Loucy (cell line): ENCODE measurements around the gene CHST5.

Source experiments
- H2AFZ ChIP-seq: fragments of 200-600 bp; sonication (generic); 2 replicates; pipeline ENCODE4 v1.6.0; 2016; ENCODE audit warnings: antibody characterized with exemption, mild to moderate bottlenecking, low read length, moderate library complexity
- H3F3A ChIP-seq: fragments of 200-600 bp; 2 replicates; pipeline ENCODE4 v1.6.0; 2016; ENCODE audit warnings: antibody characterized with exemption, low read depth, mild to moderate bottlenecking
- H3K27me3 ChIP-seq: fragments of 200-600 bp; sonication (generic); 2 replicates; pipeline ENCODE4 v1.6.1; 2014; ENCODE audit warnings: low read length, mild to moderate bottlenecking; ENCODE audit not compliant: insufficient read depth, poor library complexity, severe bottlenecking
- H3K36me3 ChIP-seq: fragments of 200-600 bp; sonication (generic); 2 replicates; pipeline ENCODE4 v1.6.1; 2016; ENCODE audit warnings: low read length; ENCODE audit not compliant: insufficient read depth
- H3K4me1 ChIP-seq: fragments of 200-600 bp; sonication (generic); 2 replicates; pipeline ENCODE4 v1.5.1; 2014; ENCODE audit warnings: low read length, mild to moderate bottlenecking; ENCODE audit not compliant: insufficient read depth, poor library complexity, severe bottlenecking
- H3K4me2 ChIP-seq: fragments of 200-600 bp; sonication (generic); 2 replicates; pipeline ENCODE4 v1.6.0; 2014; ENCODE audit warnings: antibody characterized with exemption, low read length, low read depth, mild to moderate bottlenecking; ENCODE audit not compliant: poor library complexity, severe bottlenecking
- H3K4me3 ChIP-seq: fragments of 200-600 bp; sonication (generic); 2 replicates; pipeline ENCODE4 v1.5.1; 2014; ENCODE audit warnings: low read length, mild to moderate bottlenecking, mixed read lengths; ENCODE audit not compliant: poor library complexity, severe bottlenecking
- H3K79me2 ChIP-seq: fragments of 200-600 bp; sonication (generic); 2 replicates; pipeline ENCODE4 v1.6.1; 2014; ENCODE audit warnings: low read length; ENCODE audit not compliant: insufficient read depth
- H3K9ac ChIP-seq: fragments of 200-600 bp; sonication (generic); 2 replicates; pipeline ENCODE4 v1.6.0; 2014; ENCODE audit warnings: mild to moderate bottlenecking, low read depth, low read length, moderate library complexity; ENCODE audit not compliant: poor library complexity, severe bottlenecking
- H3K9me2 ChIP-seq: fragments of 200-600 bp; sonication (generic); replicated peaks from 2 replicates; pipeline ENCODE4 v1.6.1; 2016; ENCODE audit warnings: low read depth, low read length, mixed read lengths
- H3K9me3 ChIP-seq: fragments of 200-600 bp; sonication (generic); 2 replicates; pipeline ENCODE4 v1.6.1; 2014; ENCODE audit warnings: mild to moderate bottlenecking, antibody characterized with exemption, low read length, low read depth; ENCODE audit not compliant: insufficient read depth
- H4K20me1 ChIP-seq: fragments of 200-600 bp; sonication (generic); 2 replicates; pipeline ENCODE4 v1.6.0; 2014; ENCODE audit warnings: antibody characterized with exemption, low read length, mild to moderate bottlenecking; ENCODE audit not compliant: insufficient read depth, poor library complexity, severe bottlenecking
- EZH2phosphoT487 ChIP-seq: fragments of 200-600 bp; IDR thresholded peaks from 2 replicates; pipeline ENCODE4 v1.6.1; 2018; ENCODE audit warnings: antibody characterized with exemption, mild to moderate bottlenecking, moderate library complexity, borderline replicate concordance
- TF ChIP-seq, protein P1 (sequence below): fragments of 200-600 bp; sonication (generic); conservative IDR thresholded peaks from 2 replicates; pipeline ENCODE4 v1.5.1; 2014; ENCODE audit warnings: mild to moderate bottlenecking, antibody characterized with exemption, low read length

CHST5 gene

GRCh38 chr16:75486676-75487313 is 49.1 kb downstream of the CHST5 start:
- Histone ChIP-seq H2AFZ (no peak overlapping the region), H3F3A (no peaks in the 10 kb centered on the region), H3K36me3 (no peaks in the 10 kb centered on the region), H3K9ac (no peak overlapping the region), H3K79me2 (no peaks in the 10 kb centered on the region), H3K4me2 (no peak overlapping the region), H3K9me3 (no peaks in the 10 kb centered on the region), H3K9me2 (no peaks in the 10 kb centered on the region), H3K27me3 (no peaks in the 10 kb centered on the region), H3K4me1 (no peaks in the 10 kb centered on the region), H4K20me1 (no peaks in the 10 kb centered on the region), H3K4me3 (no peak overlapping the region)
- no peak for TF ChIP-seq EZH2phosphoT487
- TF ChIP-seq, protein P1, sequence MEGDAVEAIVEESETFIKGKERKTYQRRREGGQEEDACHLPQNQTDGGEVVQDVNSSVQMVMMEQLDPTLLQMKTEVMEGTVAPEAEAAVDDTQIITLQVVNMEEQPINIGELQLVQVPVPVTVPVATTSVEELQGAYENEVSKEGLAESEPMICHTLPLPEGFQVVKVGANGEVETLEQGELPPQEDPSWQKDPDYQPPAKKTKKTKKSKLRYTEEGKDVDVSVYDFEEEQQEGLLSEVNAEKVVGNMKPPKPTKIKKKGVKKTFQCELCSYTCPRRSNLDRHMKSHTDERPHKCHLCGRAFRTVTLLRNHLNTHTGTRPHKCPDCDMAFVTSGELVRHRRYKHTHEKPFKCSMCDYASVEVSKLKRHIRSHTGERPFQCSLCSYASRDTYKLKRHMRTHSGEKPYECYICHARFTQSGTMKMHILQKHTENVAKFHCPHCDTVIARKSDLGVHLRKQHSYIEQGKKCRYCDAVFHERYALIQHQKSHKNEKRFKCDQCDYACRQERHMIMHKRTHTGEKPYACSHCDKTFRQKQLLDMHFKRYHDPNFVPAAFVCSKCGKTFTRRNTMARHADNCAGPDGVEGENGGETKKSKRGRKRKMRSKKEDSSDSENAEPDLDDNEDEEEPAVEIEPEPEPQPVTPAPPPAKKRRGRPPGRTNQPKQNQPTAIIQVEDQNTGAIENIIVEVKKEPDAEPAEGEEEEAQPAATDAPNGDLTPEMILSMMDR = no peak

- Histone ChIP-seq H3K4me2 (no peak overlapping the region), H3K27me3 (no peaks in the 10 kb centered on the region), H3K36me3 (no peaks in the 10 kb centered on the region), H3K9me3 (no peaks in the 10 kb centered on the region), H3K9ac (no peak overlapping the region), H3K4me1 (no peaks in the 10 kb centered on the region), H2AFZ (no peak overlapping the region), H4K20me1 (no peaks in the 10 kb centered on the region), H3F3A (no peaks in the 10 kb centered on the region), H3K79me2 (no peaks in the 10 kb centered on the region), H3K4me3 (no peak overlapping the region), H3K9me2 (no peaks in the 10 kb centered on the region)
- no peak for TF ChIP-seq EZH2phosphoT487
- TF ChIP-seq, protein P1 = no peak
Observed at GRCh38 chr16:75486014-75486675, 49.8 kb downstream of the CHST5 start.

DNA sequence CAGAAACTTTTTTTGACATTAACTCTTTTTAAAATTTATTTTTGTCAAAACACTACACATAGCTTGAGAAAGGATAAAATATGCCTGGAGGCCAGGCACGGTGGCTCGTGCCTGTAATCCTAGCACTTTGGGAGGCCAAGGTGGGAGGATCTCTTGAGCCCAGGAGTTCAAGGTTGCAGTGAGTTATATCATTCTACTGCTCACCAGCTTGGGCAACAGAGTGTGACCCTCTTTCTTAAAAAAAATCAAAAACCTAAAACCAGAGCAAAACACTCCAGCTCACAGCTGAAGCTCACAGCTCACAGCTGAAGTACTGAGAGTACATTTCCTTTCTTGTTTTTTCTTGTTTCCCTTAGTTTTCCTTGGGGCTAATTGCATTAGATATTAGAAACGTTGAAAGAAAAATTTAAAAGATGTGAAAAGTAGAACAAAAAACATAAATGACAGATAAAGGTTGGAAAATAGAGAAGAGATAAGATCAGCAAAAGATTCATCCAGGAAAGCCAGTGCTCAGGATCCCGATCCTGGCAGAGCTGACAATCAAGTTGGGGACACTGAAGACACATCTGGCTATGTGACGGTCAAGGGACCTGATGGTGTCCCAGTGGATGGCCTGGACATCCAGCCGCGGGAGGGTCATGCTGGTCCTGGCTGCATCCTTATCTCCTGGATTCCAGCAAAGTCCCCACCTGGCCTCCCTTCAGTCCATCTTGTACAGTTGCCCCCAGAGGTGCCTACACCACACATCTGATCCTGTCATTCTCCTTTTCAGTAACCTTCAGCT is 50.5 kb downstream of the CHST5 start:
- no peaks in the 10 kb centered on the region for H3K79me2 ChIP-seq

More for the DNA sequence above, 50.5 kb downstream of the CHST5 start:
- Histone ChIP-seq H3K9me2 (no peaks in the 10 kb centered on the region), H3K9ac (no peak overlapping the region), H3F3A (no peaks in the 10 kb centered on the region), H3K27me3 (no peaks in the 10 kb centered on the region), H3K4me1 (no peaks in the 10 kb centered on the region), H2AFZ (no peak overlapping the region), H3K9me3 (no peaks in the 10 kb centered on the region), H4K20me1 (no peaks in the 10 kb centered on the region), H3K36me3 (no peaks in the 10 kb centered on the region), H3K4me3 (no peak overlapping the region), H3K4me2 (no peak overlapping the region)
- TF ChIP-seq, protein P1 = no peak
- TF ChIP-seq EZH2phosphoT487 = no peak
